IMR-90 (cell line): Measurements from ENCODE around the gene LPGAT1. TPM values are rescaled to one million over a fixed set of nuclear protein-coding genes. Genes with fewer than 3 reads are reported as not detected.

ENCODE experiments used
- ATAC-seq: fragments of 200-7000 bp; cut with Tn5 transposase; 2 replicates; pipeline ENCODE4 v1.9.1; 2020; ENCODE audit warnings: low read depth, mild to moderate bottlenecking, moderate library complexity
- BruUV-seq: library from RNA; stranded (reverse); fragments of 400-500 nt; replicated peaks from 2 replicates; lab custom pipeline; 2021; lab: Mats Ljungman, UMichigan
- CTCF ChIA-PET: fragments of 300-600 bp; formaldehyde crosslinking; extraction: SDS; loops from one replicate; lab custom pipeline; 2021; ENCODE audit warnings: antibody characterized with exemption; lab: Yijun Ruan, JAX
- POLR2A ChIA-PET: fragments of 300-600 bp; sonication (Branson Sonifier 250); formaldehyde crosslinking; loops from one replicate; lab custom pipeline; 2022; ENCODE audit warnings: antibody characterized with exemption; ENCODE audit not compliant: unreplicated experiment; lab: Charles Lee
- DNase-seq: peaks from one replicate; pipeline ENCODE4 v3.0.0; 2013
- H2AFZ ChIP-seq: replicated peaks from 2 replicates; pipeline ENCODE3; 2013; ENCODE audit warnings: low read length, mild to moderate bottlenecking; ENCODE audit not compliant: poor library complexity
- H2AK5ac ChIP-seq: 2 replicates; pipeline ENCODE4 v1.6.1; 2013; ENCODE audit warnings: low read depth, low read length, inconsistent platforms
- H2AK9ac ChIP-seq: replicated peaks from 2 replicates; pipeline ENCODE3; 2013; ENCODE audit warnings: mild to moderate bottlenecking, low read depth, low read length, moderate library complexity; ENCODE audit not compliant: poor library complexity
- H2BK120ac ChIP-seq: 2 replicates; pipeline ENCODE4 v1.6.1; 2013; ENCODE audit warnings: low read depth, low read length, inconsistent platforms
- H2BK15ac ChIP-seq: 3 replicates; pipeline ENCODE4 v1.6.1; 2013; ENCODE audit warnings: low read depth, low read length, inconsistent platforms
- H2BK20ac ChIP-seq: 2 replicates; pipeline ENCODE4 v1.6.1; 2013; ENCODE audit warnings: low read depth, mild to moderate bottlenecking, inconsistent platforms, low read length, moderate library complexity
- H2BK5ac ChIP-seq: 2 replicates; pipeline ENCODE4 v1.6.1; 2013; ENCODE audit warnings: mild to moderate bottlenecking, low read depth, low read length, inconsistent platforms; ENCODE audit not compliant: poor library complexity, severe bottlenecking
- H3K14ac ChIP-seq: replicated peaks from 2 replicates; pipeline ENCODE4 v1.6.1; 2013; ENCODE audit warnings: low read depth, low read length, inconsistent platforms
- H3K18ac ChIP-seq: 2 replicates; pipeline ENCODE4 v1.6.1; 2013; ENCODE audit warnings: low read depth, low read length, control low read depth
- H3K23ac ChIP-seq: 2 replicates; pipeline ENCODE4 v1.6.1; 2013; ENCODE audit warnings: low read depth, low read length, inconsistent platforms
- H3K27ac ChIP-seq: 2 replicates; pipeline ENCODE4 v1.5.1; 2013; ENCODE audit warnings: mild to moderate bottlenecking, control low read depth, low read length; ENCODE audit not compliant: insufficient read depth
- H3K27me3 ChIP-seq: 2 replicates; pipeline ENCODE4 v1.6.1; 2013; ENCODE audit warnings: low read length; ENCODE audit not compliant: control insufficient read depth, insufficient read depth
- H3K36me3 ChIP-seq: 2 replicates; pipeline ENCODE4 v1.6.1; 2013; ENCODE audit warnings: low read length, mixed read lengths; ENCODE audit not compliant: control insufficient read depth, insufficient read depth
- H3K4ac ChIP-seq: 2 replicates; pipeline ENCODE4 v1.6.1; 2013; ENCODE audit warnings: low read depth, low read length, inconsistent platforms
- H3K4me1 ChIP-seq: 2 replicates; pipeline ENCODE4 v1.6.1; 2013; ENCODE audit warnings: low read length, mixed read lengths; ENCODE audit not compliant: control insufficient read depth, insufficient read depth
- H3K4me2 ChIP-seq: 2 replicates; pipeline ENCODE4 v1.6.1; 2013; ENCODE audit warnings: low read depth, mild to moderate bottlenecking, control low read depth, low read length, moderate library complexity
- H3K4me3 ChIP-seq: 2 replicates; pipeline ENCODE4 v1.5.1; 2013; ENCODE audit warnings: low read depth, mild to moderate bottlenecking, control low read depth, low read length, moderate library complexity; ENCODE audit not compliant: insufficient read depth
- H3K56ac ChIP-seq: 2 replicates; pipeline ENCODE4 v1.6.1; 2013; ENCODE audit warnings: low read length, inconsistent platforms; ENCODE audit not compliant: insufficient read depth; ENCODE audit errors: extremely low read depth
- H3K79me1 ChIP-seq, 2 experiments: 2 replicates each; pipeline ENCODE4 v1.6.1; 2013; ENCODE audit warnings: low read length in 2 of 2, inconsistent platforms in 1 of 2, low read depth in 1 of 2
- H3K9ac ChIP-seq: 2 replicates; pipeline ENCODE4 v1.6.1; 2013; ENCODE audit warnings: low read depth, low read length, control low read depth
- H3K9me1 ChIP-seq: 2 replicates; pipeline ENCODE4 v1.6.1; 2013; ENCODE audit warnings: low read length, inconsistent platforms; ENCODE audit not compliant: insufficient read depth
- H3K9me3 ChIP-seq: 2 replicates; pipeline ENCODE4 v1.6.1; 2013; ENCODE audit warnings: low read length; ENCODE audit not compliant: control insufficient read depth, insufficient read depth
- H4K20me1 ChIP-seq: 2 replicates; pipeline ENCODE4 v1.6.1; 2013; ENCODE audit warnings: low read length, inconsistent platforms; ENCODE audit not compliant: insufficient read depth
- H4K5ac ChIP-seq: 2 replicates; pipeline ENCODE4 v1.6.1; 2013; ENCODE audit warnings: mild to moderate bottlenecking, low read depth, low read length, control low read depth
- H4K8ac ChIP-seq, 2 experiments: 2 replicates each; pipeline ENCODE4 v1.6.1; 2013; ENCODE audit warnings: low read depth in 2 of 2, low read length in 2 of 2, control low read depth in 1 of 2, inconsistent platforms in 1 of 2
- H4K91ac ChIP-seq: 2 replicates; pipeline ENCODE4 v1.6.1; 2013; ENCODE audit warnings: low read depth, low read length, inconsistent platforms; ENCODE audit not compliant: insufficient read depth
- FOS ChIP-seq: fragments of 150-350 bp; IDR thresholded peaks from 2 replicates; pipeline ENCODE4 v1.6.1; 2016; ENCODE audit warnings: low read depth, low read length
- MAZ ChIP-seq: IDR thresholded peaks from 2 replicates; pipeline ENCODE4 v1.6.1; 2012; ENCODE audit warnings: low read depth, mild to moderate bottlenecking, low read length, improper control_type of control experiment, moderate library complexity, borderline replicate concordance
- NFE2L2 ChIP-seq: fragments of 150-350 bp; IDR thresholded peaks from 2 replicates; pipeline ENCODE4 v1.6.1; 2016; ENCODE audit warnings: low read depth, mild to moderate bottlenecking, low read length
- RAD21 ChIP-seq: IDR thresholded peaks from 2 replicates; pipeline ENCODE4 v1.6.1; 2012; ENCODE audit warnings: low read length, improper control_type of control experiment
- RFX5 ChIP-seq: IDR thresholded peaks from 2 replicates; pipeline ENCODE4 v1.8.0; 2012; ENCODE audit warnings: low read depth, mild to moderate bottlenecking, low read length, moderate library complexity
- WGBS, 2 experiments: methylation state at CpG; one replicate each; pipeline versions ENCODE4 v1.1.5 to v1.1.7; 2013; ENCODE audit warnings: missing lambda C conversion rate in 2 of 2; ENCODE audit not compliant: insufficient read length in 1 of 2; ENCODE audit errors: extremely low coverage in 2 of 2; 5-methylcytosine and 5-hydroxymethylcytosine counted together
- dilution Hi-C: fragments of 300-500 bp; cut with HindIII; formaldehyde crosslinking; loops from one replicate; pipeline ENCODE4 v1.14.3; 2018; ENCODE audit warnings: low sequenced_read_pairs; ENCODE audit not compliant: unreplicated experiment
- in situ Hi-C: fragments of 300-500 bp; cut with MboI; formaldehyde crosslinking; loops from 3 replicates; pipeline ENCODE4 v1.14.3; 2019; ENCODE audit warnings: low sequenced_read_pairs, inconsistent platforms, mixed read lengths
- intact Hi-C: fragments of 100-400 bp; cut with micrococcal nuclease; formaldehyde crosslinking; loops from 2 replicates; pipeline ENCODE4 v1.10.0; 2022
- polyA plus RNA-seq, 3 experiments: library from polyadenylated mRNA; depleted of rRNA; stranded (reverse); fragments of >200 nt; gene quantifications; 2 replicates each; pipeline ENCODE4 v1.2.3, GENCODE V29; 2012; ENCODE audit warnings: low replicate concordance in 1 of 3
- total RNA-seq: library from RNA; depleted of rRNA; stranded (reverse); fragments of >200 nt; gene quantifications from 2 replicates; pipeline ENCODE4 v1.2.3, GENCODE V29; 2012
- TF ChIP-seq, protein P1 (sequence below): conservative IDR thresholded peaks from 2 replicates; pipeline ENCODE4 v1.5.1; 2012; ENCODE audit warnings: mild to moderate bottlenecking, low read depth, low read length, improper control_type of control experiment

The LPGAT1 gene
- total and polyA plus RNA-seq, 2 of the 4 experiments (the other 2 are of a cell fraction) = 6.7 to 13.6 TPM

- H3K9me3 ChIP-seq = no peaks in the 10 kb centered on the region
- ATAC-seq (no peak), DNase-seq (no peak)
- no peak overlapping the region for H3K18ac ChIP-seq
- no peak overlapping the region for H3K23ac ChIP-seq
- no peaks in the 10 kb centered on the region for H3K27me3 ChIP-seq
- ChIA-PET POLR2A (no interaction called here), CTCF (interaction anchor here (0.7 kb wide), 1 partner anchor 90 kb away, joined by 3 read pairs; no protein-coding TSS in a partner anchor)
- H3K4ac ChIP-seq = no peak overlapping the region
- no TSS peak for BruUV-seq
- no peak for TF ChIP-seq RFX5
- no peak for TF ChIP-seq NFE2L2
- TF ChIP-seq RAD21 = no peak
- TF ChIP-seq FOS = no peak
- TF ChIP-seq, protein P1, sequence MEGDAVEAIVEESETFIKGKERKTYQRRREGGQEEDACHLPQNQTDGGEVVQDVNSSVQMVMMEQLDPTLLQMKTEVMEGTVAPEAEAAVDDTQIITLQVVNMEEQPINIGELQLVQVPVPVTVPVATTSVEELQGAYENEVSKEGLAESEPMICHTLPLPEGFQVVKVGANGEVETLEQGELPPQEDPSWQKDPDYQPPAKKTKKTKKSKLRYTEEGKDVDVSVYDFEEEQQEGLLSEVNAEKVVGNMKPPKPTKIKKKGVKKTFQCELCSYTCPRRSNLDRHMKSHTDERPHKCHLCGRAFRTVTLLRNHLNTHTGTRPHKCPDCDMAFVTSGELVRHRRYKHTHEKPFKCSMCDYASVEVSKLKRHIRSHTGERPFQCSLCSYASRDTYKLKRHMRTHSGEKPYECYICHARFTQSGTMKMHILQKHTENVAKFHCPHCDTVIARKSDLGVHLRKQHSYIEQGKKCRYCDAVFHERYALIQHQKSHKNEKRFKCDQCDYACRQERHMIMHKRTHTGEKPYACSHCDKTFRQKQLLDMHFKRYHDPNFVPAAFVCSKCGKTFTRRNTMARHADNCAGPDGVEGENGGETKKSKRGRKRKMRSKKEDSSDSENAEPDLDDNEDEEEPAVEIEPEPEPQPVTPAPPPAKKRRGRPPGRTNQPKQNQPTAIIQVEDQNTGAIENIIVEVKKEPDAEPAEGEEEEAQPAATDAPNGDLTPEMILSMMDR = no peak
- no peak for TF ChIP-seq MAZ
- no peak overlapping the region for H2BK15ac ChIP-seq
- no peak overlapping the region for H3K4me2 ChIP-seq
- H4K5ac ChIP-seq = no peak overlapping the region
- intact Hi-C loops (no loop called here), dilution Hi-C loops (no loop called here), in situ Hi-C loops (no loop called here)
- no peaks in the 10 kb centered on the region for H3K4me1 ChIP-seq
- no peak overlapping the region for H2AK9ac ChIP-seq
- H3K9me1 ChIP-seq = no peaks in the 10 kb centered on the region
- H3K56ac ChIP-seq = no peak overlapping the region
- no peak overlapping the region for H3K14ac ChIP-seq
- no peak overlapping the region for H3K27ac ChIP-seq
- H3K9ac ChIP-seq = no peak overlapping the region
- no peak overlapping the region for H2AFZ ChIP-seq
- H4K20me1 ChIP-seq = no peaks in the 10 kb centered on the region
- H2AK5ac ChIP-seq = no peak overlapping the region
- H3K4me3 ChIP-seq = no peak overlapping the region
- no peak overlapping the region for H4K8ac ChIP-seq
- H2BK120ac ChIP-seq = no peak overlapping the region
- H3K79me1 ChIP-seq = no peaks in the 10 kb centered on the region
- peaks cover 7% of the 10 kb centered on the region; the same call in 1 of the 2 replicates for H3K36me3 ChIP-seq
- no peak overlapping the region for H2BK5ac ChIP-seq
- H4K91ac ChIP-seq = no peak overlapping the region
- WGBS, 2 experiments = no CpG with 5 or more reads among the region's 1 CpG
- no peak overlapping the region for H2BK20ac ChIP-seq
Measured at GRCh38 chr1:211764701-211765100, 65.9 kb downstream of the LPGAT1 start.
